Panc1 (cell line): Measurements from ENCODE around the gene CREBRF. TPM values are rescaled to one million over a fixed set of nuclear protein-coding genes. Genes with fewer than 3 reads are reported as not detected.
"Not testable (repeated sequence)": the region's sequence is repeated elsewhere in the genome, so short reads cannot be mapped to it uniquely, and the experiment has no call there.

Experiments used
- ATAC-seq: fragments of 200-7000 bp; cut with Tn5 transposase; 2 replicates; pipeline ENCODE4 v1.9.1; 2020; ENCODE audit warnings: mild to moderate bottlenecking, moderate library complexity
- BruUV-seq: library from RNA; stranded (reverse); fragments of 400-500 nt; replicated peaks from 2 replicates; lab custom pipeline; 2021; lab: Mats Ljungman, UMichigan
- CTCF ChIA-PET: fragments of 300-600 bp; sonication (Branson Sonifier 250); formaldehyde crosslinking; loops from one replicate; lab custom pipeline; 2022; ENCODE audit warnings: antibody characterized with exemption; lab: Charles Lee
- POLR2A ChIA-PET: fragments of 300-600 bp; sonication (Branson Sonifier 250); formaldehyde crosslinking; loops from one replicate; lab custom pipeline; 2022; ENCODE audit warnings: antibody characterized with exemption; lab: Charles Lee
- DNase-seq: peaks from one replicate; pipeline ENCODE4 v3.0.0-alpha.2; 2010; ENCODE audit warnings: low read depth, low spot score
- H3K27ac ChIP-seq: 2 replicates; pipeline ENCODE4 v1.5.1; 2011; ENCODE audit warnings: mild to moderate bottlenecking, low read length, inconsistent platforms
- H3K27me3 ChIP-seq: fragments of 200-500 bp; sonication (Bioruptor generic); 2 replicates; pipeline ENCODE4 v1.6.0; 2014; ENCODE audit warnings: low read length, inconsistent platforms; ENCODE audit not compliant: control insufficient read depth, insufficient read depth
- H3K36me3 ChIP-seq: fragments of 200-500 bp; sonication (Bioruptor generic); 2 replicates; pipeline ENCODE4 v1.5.1; 2014; ENCODE audit warnings: inconsistent platforms, mild to moderate bottlenecking, low read length, moderate library complexity; ENCODE audit not compliant: control insufficient read depth, insufficient read depth
- H3K4me1 ChIP-seq: 2 replicates; pipeline ENCODE4 v1.5.1; 2011; ENCODE audit warnings: inconsistent platforms, mild to moderate bottlenecking, low read length, moderate library complexity; ENCODE audit not compliant: control insufficient read depth, insufficient read depth
- H3K4me3 ChIP-seq, 2 experiments: 2 replicates each; pipeline ENCODE4 v1.5.1; 2011 to 2012; ENCODE audit warnings: low read depth in 2 of 2, low read length in 2 of 2, mild to moderate bottlenecking in 2 of 2, inconsistent platforms in 1 of 2, moderate library complexity in 1 of 2
- H3K9me3 ChIP-seq: fragments of 200-500 bp; sonication (Bioruptor generic); 2 replicates; pipeline ENCODE4 v1.5.1; 2014; ENCODE audit warnings: low read depth, mild to moderate bottlenecking, inconsistent platforms, low read length, moderate library complexity; ENCODE audit not compliant: control insufficient read depth, insufficient read depth
- POLR2AphosphoS5 ChIP-seq: IDR thresholded peaks from 2 replicates; pipeline ENCODE4 v1.6.1; 2012; ENCODE audit warnings: mild to moderate bottlenecking, low read depth, low read length, moderate library complexity
- REST ChIP-seq, 2 experiments: IDR thresholded peaks; 2 replicates each; pipeline ENCODE4 v1.6.1; 2011 to 2012; ENCODE audit warnings: low read depth in 2 of 2, control low read depth in 1 of 2, low read length in 1 of 2, mild to moderate bottlenecking in 1 of 2, moderate library complexity in 1 of 2; ENCODE audit not compliant: insufficient read depth in 1 of 2
- SIN3A ChIP-seq: IDR thresholded peaks from 2 replicates; pipeline ENCODE4 v1.6.1; 2012; ENCODE audit warnings: low read depth, mild to moderate bottlenecking, low read length, moderate library complexity, borderline replicate concordance; ENCODE audit not compliant: insufficient read depth
- TCF7L2 ChIP-seq: IDR thresholded peaks from 2 replicates; pipeline ENCODE4 v1.6.1; 2011; ENCODE audit warnings: mild to moderate bottlenecking, low read depth, low read length, inconsistent platforms
- in situ Hi-C: cut with HindIII; loops from 2 replicates; pipeline ENCODE4 v1.10.0; 2016; ENCODE audit warnings: low sequenced_read_pairs, low pct_unique_long_range_greater_than_20kb
- intact Hi-C: fragments of 100-400 bp; cut with micrococcal nuclease; formaldehyde crosslinking; loops from one replicate; pipeline ENCODE4 v1.10.0; 2022; ENCODE audit not compliant: unreplicated experiment
- total RNA-seq: library from RNA; stranded (reverse); gene quantifications from one replicate; pipeline ENCODE4 v1.2.1, GENCODE V29; 2021; ENCODE audit not compliant: unreplicated experiment
- TF ChIP-seq, protein P1 (sequence below): fragments of 450-650 bp; IDR thresholded peaks from 2 replicates; pipeline ENCODE4 v1.5.1; 2017; ENCODE audit warnings: mild to moderate bottlenecking

CREBRF gene
- total RNA-seq, 1 experiment from 2014 or later = 9.0 TPM

DNA sequence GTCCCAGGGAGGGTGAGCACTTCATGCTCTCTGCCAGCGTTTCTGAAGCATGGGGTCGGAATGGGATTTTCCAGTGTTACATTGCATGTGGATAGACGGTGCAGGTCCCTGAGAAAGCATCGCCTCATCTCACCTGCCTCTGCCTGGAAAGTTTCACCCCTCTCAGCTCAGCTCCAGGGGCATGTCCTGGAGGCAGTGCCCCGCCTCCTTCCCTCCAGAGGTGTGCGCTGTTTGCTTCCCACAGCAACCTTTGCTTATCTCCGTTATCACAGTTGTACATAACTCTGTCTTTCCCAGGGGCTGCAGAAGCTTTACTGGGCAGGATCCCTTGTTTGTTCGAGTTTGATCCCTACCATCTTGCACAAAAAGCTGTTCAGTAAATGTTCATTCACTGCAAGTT lies 10.7 kb upstream of the CREBRF start:
- TF ChIP-seq POLR2AphosphoS5 = no peak
- no peak for TF ChIP-seq SIN3A
- TF ChIP-seq TCF7L2 = no peak
- no peak for TF ChIP-seq REST (IDR thresholded peaks at IDR 0.05; ENCODE audit: insufficient read depth in 1 of 2, low read depth in 2 of 2, low read length in 1 of 2)
- TF ChIP-seq, protein P1, sequence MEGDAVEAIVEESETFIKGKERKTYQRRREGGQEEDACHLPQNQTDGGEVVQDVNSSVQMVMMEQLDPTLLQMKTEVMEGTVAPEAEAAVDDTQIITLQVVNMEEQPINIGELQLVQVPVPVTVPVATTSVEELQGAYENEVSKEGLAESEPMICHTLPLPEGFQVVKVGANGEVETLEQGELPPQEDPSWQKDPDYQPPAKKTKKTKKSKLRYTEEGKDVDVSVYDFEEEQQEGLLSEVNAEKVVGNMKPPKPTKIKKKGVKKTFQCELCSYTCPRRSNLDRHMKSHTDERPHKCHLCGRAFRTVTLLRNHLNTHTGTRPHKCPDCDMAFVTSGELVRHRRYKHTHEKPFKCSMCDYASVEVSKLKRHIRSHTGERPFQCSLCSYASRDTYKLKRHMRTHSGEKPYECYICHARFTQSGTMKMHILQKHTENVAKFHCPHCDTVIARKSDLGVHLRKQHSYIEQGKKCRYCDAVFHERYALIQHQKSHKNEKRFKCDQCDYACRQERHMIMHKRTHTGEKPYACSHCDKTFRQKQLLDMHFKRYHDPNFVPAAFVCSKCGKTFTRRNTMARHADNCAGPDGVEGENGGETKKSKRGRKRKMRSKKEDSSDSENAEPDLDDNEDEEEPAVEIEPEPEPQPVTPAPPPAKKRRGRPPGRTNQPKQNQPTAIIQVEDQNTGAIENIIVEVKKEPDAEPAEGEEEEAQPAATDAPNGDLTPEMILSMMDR = no peak
- peaks cover 10% of the 10 kb centered on the region; the same call in 1 of the 2 replicates for H3K4me1 ChIP-seq
- no peak for ATAC-seq
- in situ Hi-C loops (no loop called here), intact Hi-C loops (no loop called here)
- no peaks in the 10 kb centered on the region for H3K9me3 ChIP-seq
- no peak for DNase-seq
- CTCF ChIA-PET = no interaction called here
- no peak overlapping the region; the same call in 1 of the 2 replicates for H3K27ac ChIP-seq
- H3K27me3 ChIP-seq = no peaks in the 10 kb centered on the region
- H3K4me3 ChIP-seq = no peak overlapping the region
- no TSS peak for BruUV-seq
- no peaks in the 10 kb centered on the region for H3K36me3 ChIP-seq
- POLR2A ChIA-PET = no interaction called here

DNA sequence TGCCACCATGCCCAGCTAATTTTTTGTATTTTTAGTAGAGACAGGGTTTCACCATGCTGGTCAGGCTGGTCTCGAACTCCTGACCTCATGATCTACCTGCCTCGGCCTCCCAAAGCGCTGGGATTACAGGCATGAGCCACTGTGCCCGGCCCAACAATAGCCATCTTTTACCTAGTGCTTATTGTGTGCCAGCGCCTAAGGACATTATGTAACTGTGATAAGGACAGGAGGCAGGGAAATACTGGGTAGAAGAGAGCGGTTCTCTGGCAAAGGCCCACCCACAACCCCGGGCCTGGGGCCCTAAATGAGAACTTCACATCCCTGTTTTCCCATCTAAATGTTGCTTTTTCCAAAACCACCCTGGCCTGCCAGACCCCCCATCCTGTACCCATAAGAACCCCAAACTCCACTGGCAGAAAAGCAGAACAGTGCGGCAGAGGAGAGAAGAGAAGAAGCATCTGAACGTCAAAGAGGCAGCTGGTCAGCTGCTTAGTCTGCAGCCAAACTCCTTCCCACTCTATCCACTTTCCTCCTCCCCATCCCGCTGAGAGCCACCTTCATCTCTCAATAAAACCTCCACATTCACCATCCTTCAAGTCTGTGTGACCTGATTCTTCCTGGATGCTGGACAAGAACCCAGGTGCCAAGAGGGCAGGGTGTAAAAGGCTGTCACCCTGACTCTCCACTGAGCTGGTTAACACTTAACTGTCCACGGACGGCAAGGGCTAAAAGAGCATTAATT lies 8.9 kb upstream of the CREBRF start:
- in situ Hi-C loops, intact Hi-C loops: not testable (repeated sequence)

GRCh38 chr5:173047838-173048105 lies 8.4 kb upstream of the CREBRF start:
- Histone ChIP-seq H3K4me1 (peaks cover 11% of the 10 kb centered on the region), H3K27me3 (no peaks in the 10 kb centered on the region), H3K9me3 (no peaks in the 10 kb centered on the region), H3K36me3 (no peaks in the 10 kb centered on the region), H3K4me3 (no peak overlapping the region), H3K27ac (no peak overlapping the region)
- intact Hi-C loops = no loop called here
- in situ Hi-C loops = no loop called here
- no peak for DNase-seq
- no TSS peak for BruUV-seq
- ChIA-PET CTCF (no interaction called here), POLR2A (no interaction called here)
- no peak for TF ChIP-seq TCF7L2
- TF ChIP-seq SIN3A = no peak
- TF ChIP-seq, protein P1 = no peak
- TF ChIP-seq REST (IDR thresholded peaks at IDR 0.05; ENCODE audit: insufficient read depth in 1 of 2, low read depth in 2 of 2, low read length in 1 of 2) = no peak
- no peak for TF ChIP-seq POLR2AphosphoS5
- no peak; the same call in 1 of the 2 replicates for ATAC-seq

More for the DNA sequence above, 8.9 kb upstream of the CREBRF start:
- CTCF ChIA-PET, H3K4me3 ChIP-seq, H3K27ac ChIP-seq, ATAC-seq, H3K9me3 ChIP-seq, DNase-seq, H3K36me3 ChIP-seq, BruUV-seq, H3K27me3 ChIP-seq, POLR2A ChIA-PET: not testable (repeated sequence)
- H3K4me1 ChIP-seq = peaks cover 12% of the 10 kb centered on the region
